GM19372 (cell line): ENCODE measurements around the gene ZNF236.
"Not testable (repeated sequence)": the region's sequence is repeated elsewhere in the genome, so short reads cannot be mapped to it uniquely, and the experiment has no call there.

Experiments used
- ATAC-seq: cut with Tn5 transposase; IDR thresholded peaks from one replicate; pipeline ENCODE4 v1.9.1; 2021; ENCODE audit warnings: mild to moderate bottlenecking, low read depth, moderate library complexity; ENCODE audit not compliant: unreplicated experiment

The ZNF236 gene

GRCh38 chr18:76937597-76937996 is 115.2 kb downstream of the ZNF236 start:
- ATAC-seq: no peak

GRCh38 chr18:76938619-76939018 is 116.3 kb downstream of the ZNF236 start:
- ATAC-seq: no peak

GRCh38 chr18:76941284-76941683 is 118.9 kb downstream of the ZNF236 start:
- no peak for ATAC-seq

GRCh38 chr18:76943542-76944339 is 121.4 kb downstream of the ZNF236 start:
- no peak for ATAC-seq

GRCh38 chr18:76944346-76944745 is 122.0 kb downstream of the ZNF236 start:
- ATAC-seq: not testable (repeated sequence)

GRCh38 chr18:76948345-76948744 is 126.0 kb downstream of the ZNF236 start:
- ATAC-seq: no peak

GRCh38 chr18:76951456-76952247 is 129.3 kb downstream of the ZNF236 start:
- ATAC-seq: no peak

GRCh38 chr18:76952747-76953146 is 130.4 kb downstream of the ZNF236 start:
- ATAC-seq: no peak

GRCh38 chr18:76953156-76953555 is 130.8 kb downstream of the ZNF236 start:
- no peak for ATAC-seq

- ATAC-seq: no peak
Measured at GRCh38 chr18:76953583-76954233, 131.4 kb downstream of the ZNF236 start.

GRCh38 chr18:76955524-76956170 is 133.3 kb downstream of the ZNF236 start:
- no peak for ATAC-seq

GRCh38 chr18:76956648-76957047 is 134.3 kb downstream of the ZNF236 start:
- ATAC-seq: no peak

- no peak for ATAC-seq
Measured at GRCh38 chr18:76957384-76958355, 135.3 kb downstream of the ZNF236 start.

- no peak for ATAC-seq
Measured at GRCh38 chr18:76958692-76959341, 136.5 kb downstream of the ZNF236 start.

GRCh38 chr18:76959605-76960004 is 137.2 kb downstream of the ZNF236 start:
- no peak for ATAC-seq

GRCh38 chr18:76960528-76961035 is 138.2 kb downstream of the ZNF236 start:
- ATAC-seq: no peak

GRCh38 chr18:76962851-76963250 is 140.5 kb downstream of the ZNF236 start:
- no peak for ATAC-seq

GRCh38 chr18:76963936-76964335 is 141.6 kb downstream of the ZNF236 start:
- ATAC-seq: no peak
